ENCODE results near the gene CKS1B. TPM values are rescaled to one million over a fixed set of nuclear protein-coding genes. Genes with fewer than 3 reads are reported as not detected.

CKS1B gene
- total RNA-seq, 1 donor from 2014 or later, result 28.5 TPM

DNA sequence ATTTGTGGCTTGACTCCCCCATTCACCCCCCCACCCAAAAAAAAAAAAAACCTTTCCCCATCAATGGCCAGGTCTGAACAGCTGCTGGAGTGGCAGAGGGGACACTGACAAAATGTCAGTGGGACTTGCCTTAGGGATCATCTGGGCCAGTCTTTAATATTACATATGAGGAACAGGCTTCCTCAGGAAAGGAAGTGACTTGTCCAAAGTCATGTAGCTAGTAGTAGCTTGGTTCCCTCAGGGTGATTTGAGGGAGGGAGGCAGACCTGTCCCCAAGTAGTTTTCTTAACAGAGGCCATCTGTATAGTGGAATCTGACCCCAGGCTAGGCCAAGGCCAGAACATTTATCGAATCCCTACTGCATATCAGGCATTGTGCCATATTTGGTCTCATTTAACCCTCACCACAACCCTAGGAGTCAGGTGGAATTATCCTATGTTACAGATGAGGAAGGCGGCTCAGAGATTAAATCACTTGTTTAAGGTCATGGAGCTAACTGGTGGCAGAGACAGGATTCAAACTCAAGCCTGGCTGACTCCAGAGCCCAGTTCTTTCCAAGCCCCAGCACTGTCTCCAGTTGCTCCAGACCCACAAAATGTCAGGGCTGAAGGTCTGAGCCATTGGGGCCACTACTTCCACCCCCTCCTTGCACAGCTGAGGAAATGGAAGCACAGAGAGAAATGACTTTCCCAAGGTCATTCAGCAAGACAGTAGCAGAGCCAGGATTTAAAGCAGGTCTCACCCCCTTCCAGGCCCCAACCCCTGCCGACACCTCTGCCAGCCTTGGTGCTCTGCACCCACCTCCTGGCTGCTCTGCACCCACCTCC, 38.5 kb downstream of the CKS1B start:
- intact Hi-C loops (cut with DNase I), result no loop called here
- no peaks in the 10 kb centered on the region for H3K9me3 ChIP-seq
- peak overlapping the region; percentile 1 for H3K4me3 ChIP-seq
- H3K27me3 ChIP-seq (ENCODE audit: low read depth), result no peaks in the 10 kb centered on the region
- ATAC-seq (no peak), DNase-seq (no peak)
- H3K4me1 ChIP-seq, result peaks cover 89% of the 10 kb centered on the region
- no peak overlapping the region for H3K27ac ChIP-seq
- peaks cover 34% of the 10 kb centered on the region for H3K36me3 ChIP-seq
- TF ChIP-seq, protein P1, sequence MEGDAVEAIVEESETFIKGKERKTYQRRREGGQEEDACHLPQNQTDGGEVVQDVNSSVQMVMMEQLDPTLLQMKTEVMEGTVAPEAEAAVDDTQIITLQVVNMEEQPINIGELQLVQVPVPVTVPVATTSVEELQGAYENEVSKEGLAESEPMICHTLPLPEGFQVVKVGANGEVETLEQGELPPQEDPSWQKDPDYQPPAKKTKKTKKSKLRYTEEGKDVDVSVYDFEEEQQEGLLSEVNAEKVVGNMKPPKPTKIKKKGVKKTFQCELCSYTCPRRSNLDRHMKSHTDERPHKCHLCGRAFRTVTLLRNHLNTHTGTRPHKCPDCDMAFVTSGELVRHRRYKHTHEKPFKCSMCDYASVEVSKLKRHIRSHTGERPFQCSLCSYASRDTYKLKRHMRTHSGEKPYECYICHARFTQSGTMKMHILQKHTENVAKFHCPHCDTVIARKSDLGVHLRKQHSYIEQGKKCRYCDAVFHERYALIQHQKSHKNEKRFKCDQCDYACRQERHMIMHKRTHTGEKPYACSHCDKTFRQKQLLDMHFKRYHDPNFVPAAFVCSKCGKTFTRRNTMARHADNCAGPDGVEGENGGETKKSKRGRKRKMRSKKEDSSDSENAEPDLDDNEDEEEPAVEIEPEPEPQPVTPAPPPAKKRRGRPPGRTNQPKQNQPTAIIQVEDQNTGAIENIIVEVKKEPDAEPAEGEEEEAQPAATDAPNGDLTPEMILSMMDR (IDR thresholded peaks at IDR 0.05), result no peak

DNA sequence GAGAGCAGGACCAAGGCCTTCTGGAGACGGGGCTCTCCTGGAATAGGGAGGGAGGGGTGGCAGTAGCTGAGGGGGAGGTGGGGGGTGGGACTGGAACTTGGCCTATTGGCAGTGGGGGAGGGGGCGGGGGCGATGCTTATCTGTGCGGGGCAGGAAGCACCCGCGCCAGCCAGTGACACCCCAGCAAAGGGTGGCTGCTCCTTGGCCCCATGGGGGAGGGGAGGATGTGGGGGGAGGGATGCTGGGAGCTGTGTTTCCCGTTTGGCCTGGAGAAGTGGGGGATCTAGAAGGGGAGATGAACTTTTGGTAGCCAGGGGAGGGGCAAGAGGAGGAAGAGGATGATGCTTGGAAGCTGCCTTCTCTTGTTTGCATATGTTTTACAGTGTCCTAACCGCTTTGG, 39.2 kb downstream of the CKS1B start:
- Histone ChIP-seq H3K4me1 (peaks cover 89% of the 10 kb centered on the region), H3K4me3 (no peak overlapping the region), H3K9me3 (no peaks in the 10 kb centered on the region), H3K27ac (no peak overlapping the region), H3K27me3 (ENCODE audit: low read depth) (no peaks in the 10 kb centered on the region), H3K36me3 (peaks cover 34% of the 10 kb centered on the region)
- TF ChIP-seq, protein P1 (IDR thresholded peaks at IDR 0.05), result no peak
- intact Hi-C loops (cut with DNase I), result no loop called here
- DNase-seq (no peak), ATAC-seq (no peak)

DNA sequence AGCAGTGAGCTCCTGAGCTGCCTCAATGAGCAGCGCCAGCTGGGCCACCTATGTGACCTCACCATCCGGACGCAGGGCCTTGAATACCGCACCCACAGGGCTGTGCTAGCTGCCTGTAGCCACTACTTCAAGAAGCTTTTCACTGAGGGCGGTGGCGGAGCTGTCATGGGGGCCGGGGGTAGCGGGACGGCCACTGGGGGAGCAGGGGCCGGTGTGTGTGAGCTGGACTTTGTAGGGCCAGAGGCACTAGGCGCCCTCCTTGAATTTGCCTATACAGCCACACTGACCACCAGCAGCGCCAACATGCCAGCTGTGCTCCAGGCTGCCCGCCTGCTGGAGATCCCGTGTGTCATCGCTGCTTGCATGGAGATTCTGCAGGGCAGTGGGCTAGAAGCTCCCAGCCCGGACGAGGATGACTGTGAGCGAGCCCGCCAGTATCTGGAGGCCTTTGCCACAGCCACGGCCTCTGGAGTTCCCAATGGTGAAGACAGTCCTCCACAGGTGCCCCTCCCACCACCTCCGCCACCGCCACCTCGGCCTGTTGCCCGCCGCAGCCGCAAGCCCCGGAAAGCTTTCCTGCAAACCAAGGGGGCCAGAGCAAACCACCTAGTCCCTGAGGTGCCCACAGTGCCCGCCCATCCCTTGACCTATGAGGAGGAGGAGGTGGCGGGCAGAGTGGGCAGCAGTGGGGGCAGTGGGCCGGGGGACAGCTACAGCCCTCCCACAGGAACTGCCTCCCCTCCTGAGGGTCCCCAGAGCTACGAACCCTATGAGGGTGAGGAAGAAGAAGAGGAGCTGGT, 40.4 kb downstream of the CKS1B start:
- peaks cover 86% of the 10 kb centered on the region for H3K4me1 ChIP-seq
- TF ChIP-seq, protein P1 (IDR thresholded peaks at IDR 0.05), result no peak
- no peak overlapping the region for H3K27ac ChIP-seq
- no peaks in the 10 kb centered on the region for H3K9me3 ChIP-seq
- peaks cover 34% of the 10 kb centered on the region for H3K36me3 ChIP-seq
- intact Hi-C loops (cut with DNase I), result no loop called here
- no peak overlapping the region for H3K4me3 ChIP-seq
- no peaks in the 10 kb centered on the region for H3K27me3 ChIP-seq (ENCODE audit: low read depth)
- DNase-seq (no peak), ATAC-seq (no peak)

DNA sequence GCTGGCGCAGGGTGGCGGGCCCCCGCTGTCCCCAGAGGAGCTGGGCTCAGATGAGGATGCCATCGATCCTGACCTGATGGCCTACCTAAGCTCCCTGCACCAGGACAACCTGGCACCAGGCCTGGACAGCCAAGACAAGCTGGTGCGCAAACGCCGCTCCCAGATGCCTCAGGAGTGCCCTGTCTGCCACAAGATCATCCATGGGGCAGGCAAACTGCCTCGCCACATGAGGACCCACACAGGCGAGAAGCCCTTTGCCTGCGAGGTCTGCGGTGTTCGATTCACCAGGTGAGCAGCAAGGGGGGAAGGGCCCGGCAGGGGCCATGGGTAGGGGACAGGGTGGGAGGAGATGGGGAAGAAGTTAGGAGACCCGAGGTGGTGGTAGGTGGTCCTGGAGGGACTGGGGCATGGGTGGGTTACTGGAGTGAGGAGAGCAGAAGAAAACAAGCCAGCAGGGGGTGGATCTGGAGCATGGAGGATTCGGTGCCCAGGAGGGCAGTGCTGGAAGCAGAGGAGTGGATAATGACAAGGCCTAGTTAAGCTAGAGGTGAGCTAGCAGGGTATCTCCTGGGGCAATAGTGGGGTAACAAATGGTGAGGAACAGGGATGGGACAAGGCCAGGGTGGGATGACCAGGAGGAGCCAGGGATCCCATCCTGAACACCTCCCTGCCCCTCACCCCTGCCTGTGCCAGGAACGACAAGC, 41.2 kb downstream of the CKS1B start:
- Histone ChIP-seq H3K27me3 (ENCODE audit: low read depth) (no peaks in the 10 kb centered on the region), H3K4me1 (peaks cover 79% of the 10 kb centered on the region), H3K9me3 (no peaks in the 10 kb centered on the region), H3K36me3 (peaks cover 34% of the 10 kb centered on the region), H3K27ac (peak overlapping the region; percentile 18), H3K4me3 (no peak overlapping the region)
- ATAC-seq (no peak), DNase-seq (no peak)
- intact Hi-C loops (cut with DNase I), result no loop called here
- TF ChIP-seq, protein P1 (IDR thresholded peaks at IDR 0.05), result no peak

DNA sequence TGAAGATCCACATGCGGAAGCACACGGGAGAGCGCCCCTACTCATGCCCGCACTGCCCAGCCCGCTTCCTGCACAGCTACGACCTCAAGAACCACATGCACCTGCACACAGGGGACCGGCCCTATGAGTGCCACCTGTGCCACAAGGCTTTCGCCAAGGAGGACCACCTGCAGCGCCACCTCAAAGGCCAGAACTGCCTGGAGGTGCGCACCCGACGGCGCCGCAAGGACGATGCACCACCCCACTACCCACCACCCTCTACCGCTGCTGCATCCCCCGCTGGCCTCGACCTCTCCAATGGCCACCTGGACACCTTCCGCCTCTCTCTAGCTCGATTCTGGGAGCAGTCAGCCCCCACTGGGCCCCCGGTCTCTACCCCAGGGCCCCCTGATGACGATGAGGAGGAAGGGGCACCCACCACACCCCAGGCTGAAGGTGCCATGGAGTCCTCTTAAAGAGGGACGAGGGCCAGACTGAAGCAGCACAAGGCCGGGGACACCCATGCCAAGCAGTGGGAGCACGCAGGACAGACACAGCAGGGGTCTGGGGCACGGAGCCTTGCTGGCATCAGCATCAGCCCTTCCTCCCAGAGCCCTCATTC, 41.9 kb downstream of the CKS1B start:
- no peak for DNase-seq
- no peaks in the 10 kb centered on the region for H3K27me3 ChIP-seq (ENCODE audit: low read depth)
- no peaks in the 10 kb centered on the region for H3K9me3 ChIP-seq
- peak overlapping the region; percentile 85 for H3K27ac ChIP-seq
- peaks cover 34% of the 10 kb centered on the region for H3K36me3 ChIP-seq
- intact Hi-C loops (cut with DNase I), result no loop called here
- peaks cover 72% of the 10 kb centered on the region for H3K4me1 ChIP-seq
- no peak for ATAC-seq
- TF ChIP-seq, protein P1 (IDR thresholded peaks at IDR 0.05), result no peak
- H3K4me3 ChIP-seq, result no peak overlapping the region
